GM06990 (cell line): ENCODE measurements around the gene RBM43.
"Not testable (repeated sequence)": the region's sequence is repeated elsewhere in the genome, so short reads cannot be mapped to it uniquely, and the experiment has no call there.

Source experiments
- DNase-seq: peaks from one replicate; pipeline ENCODE4 v3.0.0-alpha.2; 2011; ENCODE audit not compliant: insufficient read length; ENCODE audit errors: extremely low read depth
- H3K27me3 ChIP-seq: replicated peaks from 2 replicates; pipeline ENCODE4 v1.6.0; 2011; ENCODE audit warnings: low read length; ENCODE audit not compliant: control insufficient read depth, insufficient read depth
- H3K36me3 ChIP-seq: 2 replicates; pipeline ENCODE4 v1.5.1; 2011; ENCODE audit warnings: low read length; ENCODE audit not compliant: control insufficient read depth, insufficient read depth
- H3K4me3 ChIP-seq: replicated peaks from 2 replicates; pipeline ENCODE4 v1.5.1; 2011; ENCODE audit warnings: low read depth, mild to moderate bottlenecking, control low read depth, low read length
- CTCF ChIP-seq: IDR thresholded peaks from 2 replicates; pipeline ENCODE4 v1.5.1; 2011; ENCODE audit warnings: low read length, control low read depth, mild to moderate bottlenecking, inconsistent platforms; ENCODE audit not compliant: insufficient read depth, poor library complexity, severe bottlenecking

The RBM43 gene

GRCh38 chr2:151299920-151300539, 38.4 kb upstream of the RBM43 start:
- Histone ChIP-seq H3K27me3 (no peaks in the 10 kb centered on the region), H3K4me3 (no peak overlapping the region), H3K36me3 (no peaks in the 10 kb centered on the region)
- no peak for DNase-seq
- TF ChIP-seq CTCF: no peak

- Histone ChIP-seq H3K4me3 (no peak overlapping the region), H3K27me3 (no peaks in the 10 kb centered on the region), H3K36me3 (no peaks in the 10 kb centered on the region)
- TF ChIP-seq CTCF: no peak
- no peak for DNase-seq
Observed at GRCh38 chr2:151297882-151298281, 36.2 kb upstream of the RBM43 start.

- not testable (repeated sequence) for H3K27me3 ChIP-seq, H3K4me3 ChIP-seq, DNase-seq, H3K36me3 ChIP-seq
Observed at GRCh38 chr2:151295926-151296325, 34.3 kb upstream of the RBM43 start.

- no peak for TF ChIP-seq CTCF
- no peak for DNase-seq
- no peaks in the 10 kb centered on the region for H3K27me3 ChIP-seq
- no peaks in the 10 kb centered on the region for H3K36me3 ChIP-seq
- no peak overlapping the region for H3K4me3 ChIP-seq
Observed at GRCh38 chr2:151292546-151292945, 30.9 kb upstream of the RBM43 start.

DNA sequence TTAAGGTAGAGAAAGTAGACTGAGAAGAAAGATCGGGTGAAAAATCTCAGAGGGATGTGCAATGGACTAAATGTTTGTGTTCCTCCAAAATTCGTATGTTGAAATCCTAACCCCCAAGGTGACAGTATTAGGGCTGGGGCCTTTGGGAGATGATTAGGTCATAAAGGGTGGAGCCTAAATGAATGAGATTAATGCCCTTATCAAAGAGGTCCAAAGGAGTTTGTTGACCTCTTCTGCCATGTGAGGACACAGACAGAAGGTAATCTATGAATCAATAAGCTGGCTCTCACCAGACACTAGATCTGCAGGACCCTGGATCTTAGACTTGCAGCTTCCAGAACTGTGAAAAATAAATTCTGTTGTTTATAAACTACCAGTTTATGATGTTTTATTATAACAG, 30.5 kb upstream of the RBM43 start:
- Histone ChIP-seq H3K36me3 (no peaks in the 10 kb centered on the region), H3K27me3 (no peaks in the 10 kb centered on the region), H3K4me3 (no peak overlapping the region)
- no peak for TF ChIP-seq CTCF
- no peak for DNase-seq

GRCh38 chr2:151291224-151291623, 29.6 kb upstream of the RBM43 start:
- DNase-seq: no peak
- H3K36me3 ChIP-seq: no peaks in the 10 kb centered on the region
- TF ChIP-seq CTCF: no peak
- no peaks in the 10 kb centered on the region for H3K27me3 ChIP-seq
- no peak overlapping the region for H3K4me3 ChIP-seq
